ENCODE results near the gene PIEZO2. TPM values are rescaled to one million over a fixed set of nuclear protein-coding genes. Genes with fewer than 3 reads are reported as not detected.

Gene PIEZO2
- total RNA-seq, 4 donors from 2014 or later = 2.4 to 5.2 (median 3.3) TPM

DNA sequence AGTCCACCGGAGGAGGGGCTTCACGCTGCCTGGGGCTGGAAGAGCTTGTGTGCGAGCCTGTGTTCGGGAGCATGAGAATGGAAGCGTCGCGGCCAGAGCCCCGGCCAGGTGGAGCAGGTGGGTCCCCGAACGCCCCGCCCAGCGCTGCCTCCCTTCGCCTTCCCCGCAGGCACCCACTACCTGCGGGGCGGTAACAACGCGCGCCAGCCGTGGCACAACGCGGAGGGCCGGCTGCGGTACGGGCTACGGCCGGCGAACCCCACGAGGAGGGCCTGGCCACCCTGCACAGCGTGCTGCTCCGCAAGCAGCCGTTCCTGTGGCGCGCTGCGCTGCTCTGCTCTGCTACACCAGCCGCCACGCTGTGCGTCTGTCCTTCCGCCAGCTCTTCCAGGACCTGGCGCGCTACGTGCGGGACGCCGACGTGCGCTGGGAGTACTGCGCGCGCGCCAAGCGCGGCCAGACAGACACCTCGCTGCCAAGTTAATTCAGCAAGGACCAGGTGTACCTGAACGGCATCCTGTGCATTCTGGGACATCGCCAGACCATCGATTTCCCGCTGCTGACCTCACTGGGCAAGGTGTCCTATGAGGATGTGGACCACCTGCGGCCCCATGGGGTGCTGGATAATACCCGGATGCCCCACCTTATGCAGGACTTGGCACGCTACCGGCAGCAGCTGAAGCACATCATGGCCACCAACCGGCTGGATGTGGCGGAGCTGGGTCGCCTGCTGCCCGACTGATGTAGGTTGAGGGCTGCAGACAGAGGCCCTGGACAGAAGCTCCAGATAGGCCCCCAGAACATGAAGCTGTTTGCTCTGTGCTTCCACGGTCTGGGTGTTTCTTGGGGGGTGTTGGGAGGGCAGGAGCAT, 422.9 kb downstream of the PIEZO2 start:
- intact Hi-C loops (cut with DNase I) = no loop called here
- DNase-seq (ENCODE audit: extremely low spot score) = no peak
- TF ChIP-seq, protein P1, sequence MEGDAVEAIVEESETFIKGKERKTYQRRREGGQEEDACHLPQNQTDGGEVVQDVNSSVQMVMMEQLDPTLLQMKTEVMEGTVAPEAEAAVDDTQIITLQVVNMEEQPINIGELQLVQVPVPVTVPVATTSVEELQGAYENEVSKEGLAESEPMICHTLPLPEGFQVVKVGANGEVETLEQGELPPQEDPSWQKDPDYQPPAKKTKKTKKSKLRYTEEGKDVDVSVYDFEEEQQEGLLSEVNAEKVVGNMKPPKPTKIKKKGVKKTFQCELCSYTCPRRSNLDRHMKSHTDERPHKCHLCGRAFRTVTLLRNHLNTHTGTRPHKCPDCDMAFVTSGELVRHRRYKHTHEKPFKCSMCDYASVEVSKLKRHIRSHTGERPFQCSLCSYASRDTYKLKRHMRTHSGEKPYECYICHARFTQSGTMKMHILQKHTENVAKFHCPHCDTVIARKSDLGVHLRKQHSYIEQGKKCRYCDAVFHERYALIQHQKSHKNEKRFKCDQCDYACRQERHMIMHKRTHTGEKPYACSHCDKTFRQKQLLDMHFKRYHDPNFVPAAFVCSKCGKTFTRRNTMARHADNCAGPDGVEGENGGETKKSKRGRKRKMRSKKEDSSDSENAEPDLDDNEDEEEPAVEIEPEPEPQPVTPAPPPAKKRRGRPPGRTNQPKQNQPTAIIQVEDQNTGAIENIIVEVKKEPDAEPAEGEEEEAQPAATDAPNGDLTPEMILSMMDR (IDR thresholded peaks at IDR 0.05) = no peak
- TF ChIP-seq POLR2AphosphoS5 (IDR thresholded peaks at IDR 0.05) = no peak
- TF ChIP-seq EP300 (IDR thresholded peaks at IDR 0.05) = no peak
- TF ChIP-seq POLR2A (IDR thresholded peaks at IDR 0.05; ENCODE audit: low read depth) = no peak
- peak overlapping the region in 1 of 4 donors; percentile 22 for H3K4me3 ChIP-seq
- no peaks in the 10 kb centered on the region for H3K36me3 ChIP-seq
- H3K27ac ChIP-seq (replicated peaks in 1 of 4) = no peak overlapping the region
- H3K27me3 ChIP-seq = peaks cover 0 to 31% (median 0%) of the 10 kb centered on the region in 4 donors
- no peaks in the 10 kb centered on the region for H3K9me3 ChIP-seq
- H3K4me1 ChIP-seq = no peaks in the 10 kb centered on the region
- WGBS = 47% methylated on average over 39 of the region's 67 CpGs

DNA sequence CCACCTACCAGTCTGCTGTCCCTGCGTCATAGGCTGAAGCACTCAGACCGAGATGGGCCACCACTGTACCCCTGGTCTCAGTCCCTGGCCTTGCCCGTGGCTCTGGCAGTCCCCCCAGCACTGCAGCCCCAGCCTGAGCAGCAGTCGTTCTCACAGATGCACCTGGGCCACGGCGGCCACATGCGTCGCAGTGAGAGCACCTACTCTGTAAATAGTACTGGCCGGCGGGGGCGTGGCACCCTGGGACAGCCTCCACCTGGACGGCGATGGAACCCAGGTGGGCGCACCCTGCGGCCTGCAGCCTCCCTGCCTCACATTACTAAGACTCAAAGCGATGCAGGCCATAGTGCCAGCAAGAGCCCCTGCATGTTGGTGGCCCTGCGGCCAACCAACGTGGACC, 424.7 kb downstream of the PIEZO2 start:
- Histone ChIP-seq H3K4me1 (no peaks in the 10 kb centered on the region), H3K27ac (replicated peaks in 1 of 4) (no peak overlapping the region), H3K9me3 (no peaks in the 10 kb centered on the region), H3K4me3 (no peak overlapping the region), H3K27me3 (peaks cover 0 to 31% (median 0%) of the 10 kb centered on the region in 4 donors), H3K36me3 (no peaks in the 10 kb centered on the region)
- 98% methylated on average over 10 of the region's 18 CpGs for WGBS
- no peak for TF ChIP-seq POLR2AphosphoS5 (IDR thresholded peaks at IDR 0.05)
- no peak for DNase-seq (ENCODE audit: extremely low spot score)
- intact Hi-C loops (cut with DNase I) = no loop called here

DNA sequence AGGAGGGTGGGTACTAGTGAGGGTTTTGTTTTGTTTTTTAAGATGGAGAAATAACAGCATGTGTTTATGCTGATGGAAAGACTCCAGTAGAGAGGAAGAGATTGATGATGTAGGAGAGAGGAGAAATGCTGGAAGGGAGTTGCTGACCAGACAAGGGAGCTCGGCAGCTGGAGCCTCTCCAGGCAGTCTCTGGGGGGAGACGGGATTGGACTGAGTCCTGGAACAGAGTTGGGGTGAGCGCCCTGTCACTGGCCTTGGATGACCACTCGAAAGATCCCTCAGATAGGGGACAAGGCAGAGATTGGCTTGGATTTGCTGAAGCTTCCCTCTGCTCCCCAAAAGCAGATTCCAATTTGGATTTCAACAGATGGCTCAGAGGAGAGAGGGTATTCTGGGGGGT, 425.9 kb downstream of the PIEZO2 start:
- no peak for TF ChIP-seq POLR2A (IDR thresholded peaks at IDR 0.05; ENCODE audit: low read depth)
- TF ChIP-seq POLR2AphosphoS5 (IDR thresholded peaks at IDR 0.05) = no peak
- TF ChIP-seq EP300 (IDR thresholded peaks at IDR 0.05) = no peak
- TF ChIP-seq, protein P1 (IDR thresholded peaks at IDR 0.05) = no peak
- WGBS = 64% methylated on average over 4 of the region's 4 CpGs
- Histone ChIP-seq H3K27ac (replicated peaks in 1 of 4) (no peak overlapping the region), H3K4me3 (no peak overlapping the region), H3K4me1 (no peaks in the 10 kb centered on the region), H3K27me3 (peaks cover 0 to 31% (median 0%) of the 10 kb centered on the region in 4 donors), H3K36me3 (no peaks in the 10 kb centered on the region), H3K9me3 (no peaks in the 10 kb centered on the region)
- intact Hi-C loops (cut with DNase I) = no loop called here
- no peak for DNase-seq (ENCODE audit: extremely low spot score)

DNA sequence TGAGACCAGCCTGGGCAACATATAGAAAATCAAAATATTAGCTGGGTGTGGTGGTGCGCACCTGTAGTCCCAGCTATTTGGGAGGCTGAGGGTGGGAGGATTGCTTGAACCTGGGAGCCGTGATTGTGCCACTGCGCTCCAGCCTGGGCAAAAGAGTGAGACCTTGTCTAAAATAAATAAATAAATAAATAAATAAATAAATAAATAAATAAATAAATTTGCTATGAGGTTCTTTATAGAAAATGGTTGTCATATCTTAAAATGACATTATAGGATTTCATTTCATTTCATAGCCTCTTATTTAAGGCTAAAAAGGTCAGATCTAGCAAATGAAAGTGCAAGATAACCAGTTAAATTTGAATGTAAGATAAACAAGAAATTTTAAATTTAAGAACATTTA, 430.6 kb downstream of the PIEZO2 start:
- no peak for DNase-seq (ENCODE audit: extremely low spot score)
- Histone ChIP-seq H3K27me3 (peaks cover 0 to under 1% (median 0%) of the 10 kb centered on the region in 4 donors), H3K9me3 (no peaks in the 10 kb centered on the region), H3K4me3 (no peak overlapping the region), H3K36me3 (no peaks in the 10 kb centered on the region), H3K27ac (replicated peaks in 1 of 4) (no peak overlapping the region), H3K4me1 (no peaks in the 10 kb centered on the region)
- WGBS = 79% methylated on average over 3 of the region's 3 CpGs
- intact Hi-C loops (cut with DNase I) = no loop called here
- no peak for TF ChIP-seq EP300 (IDR thresholded peaks at IDR 0.05)
- TF ChIP-seq, protein P1 (IDR thresholded peaks at IDR 0.05) = no peak
- TF ChIP-seq POLR2A (IDR thresholded peaks at IDR 0.05; ENCODE audit: low read depth) = no peak
- no peak for TF ChIP-seq POLR2AphosphoS5 (IDR thresholded peaks at IDR 0.05)

DNA sequence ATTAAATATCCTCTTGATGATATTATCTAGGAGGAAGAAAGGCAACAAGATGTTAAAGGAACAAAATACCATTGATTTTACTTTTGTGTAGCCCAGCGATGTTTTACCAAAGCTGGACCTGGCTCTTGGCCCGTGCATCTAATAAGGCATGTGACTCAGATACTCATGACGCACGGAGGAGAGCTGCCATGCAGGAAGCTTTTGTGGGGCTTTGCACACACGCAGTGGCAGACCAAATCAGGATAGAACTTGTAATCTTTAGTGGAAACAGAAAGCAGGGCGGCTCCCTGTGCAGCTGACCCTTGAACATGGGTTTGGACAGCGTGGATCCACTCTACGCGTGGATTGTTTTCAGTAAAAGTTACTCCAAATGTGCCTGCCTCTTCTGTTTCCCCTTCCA, 433.6 kb downstream of the PIEZO2 start:
- Histone ChIP-seq H3K27ac (replicated peaks in 1 of 4) (no peak overlapping the region), H3K9me3 (no peaks in the 10 kb centered on the region), H3K4me3 (no peak overlapping the region), H3K27me3 (no peaks in the 10 kb centered on the region), H3K36me3 (no peaks in the 10 kb centered on the region), H3K4me1 (no peaks in the 10 kb centered on the region)
- intact Hi-C loops (cut with DNase I) = no loop called here
- WGBS = 72% methylated on average over 9 of the region's 9 CpGs
- DNase-seq (ENCODE audit: extremely low spot score) = no peak
- TF ChIP-seq, protein P1 (IDR thresholded peaks at IDR 0.05) = no peak
- no peak for TF ChIP-seq POLR2AphosphoS5 (IDR thresholded peaks at IDR 0.05)
- no peak for TF ChIP-seq EP300 (IDR thresholded peaks at IDR 0.05)
- TF ChIP-seq POLR2A (IDR thresholded peaks at IDR 0.05; ENCODE audit: low read depth) = no peak
